Non-pigmented ciliary epithelial cell (primary cell): ENCODE results near the gene SNED1.
A peak's percentile ranks its signal among the peaks of the same experiment; 100 is the strongest.
"Not testable (repeated sequence)": the region's sequence is repeated elsewhere in the genome, so short reads cannot be mapped to it uniquely, and the experiment has no call there.

Experiments
- DNase-seq: peaks from one replicate; pipeline ENCODE4 v3.0.0-alpha.2; 2010; ENCODE audit warnings: low read depth

The SNED1 gene

GRCh38 chr2:240972636-240973521, 25.5 kb upstream of the SNED1 start:
- DNase-seq = no peak

GRCh38 chr2:240974771-240975572, 23.4 kb upstream of the SNED1 start:
- no peak for DNase-seq

GRCh38 chr2:240975903-240976302, 22.5 kb upstream of the SNED1 start:
- DNase-seq = not testable (repeated sequence)

GRCh38 chr2:240981280-240981679, 17.1 kb upstream of the SNED1 start:
- no peak for DNase-seq

GRCh38 chr2:240981871-240982800, 16.3 kb upstream of the SNED1 start:
- DNase-seq = no peak

GRCh38 chr2:240982821-240983281, 15.6 kb upstream of the SNED1 start:
- DNase-seq = no peak

- no peak for DNase-seq
Measured at GRCh38 chr2:240983361-240983995, 14.9 kb upstream of the SNED1 start.

- no peak for DNase-seq
Measured at GRCh38 chr2:240983996-240984498, 14.4 kb upstream of the SNED1 start.

GRCh38 chr2:240985881-240986786, 12.3 kb upstream of the SNED1 start:
- DNase-seq = no peak

GRCh38 chr2:240986787-240987411, 11.5 kb upstream of the SNED1 start:
- DNase-seq = no peak

- no peak for DNase-seq
Measured at GRCh38 chr2:240987588-240987987, 10.8 kb upstream of the SNED1 start.

GRCh38 chr2:240988146-240988545, 10.3 kb upstream of the SNED1 start:
- no peak for DNase-seq

GRCh38 chr2:240988571-240989271, 9.7 kb upstream of the SNED1 start:
- DNase-seq = no peak

GRCh38 chr2:240989451-240990265, 8.8 kb upstream of the SNED1 start:
- DNase-seq = no peak

GRCh38 chr2:240990266-240990529, 8.2 kb upstream of the SNED1 start:
- no peak for DNase-seq

- DNase-seq = no peak
Measured at GRCh38 chr2:240990726-240991377, 7.6 kb upstream of the SNED1 start.

- peak; percentile 81 for DNase-seq
Measured at GRCh38 chr2:240991378-240992263, 6.8 kb upstream of the SNED1 start.
